ENCODE measurements around the gene RPP14. TPM values are rescaled to one million over a fixed set of nuclear protein-coding genes. Genes with fewer than 3 reads are reported as not detected.
"Not testable (repeated sequence)": the region's sequence is repeated elsewhere in the genome, so short reads cannot be mapped to it uniquely, and the experiment has no call there.

RPP14 gene
- total RNA-seq, 3 donors from 2014 or later: 18.9 to 24.7 (median 22.3) TPM

- TF ChIP-seq CTCF (IDR thresholded peaks at IDR 0.05): no peak
- Histone ChIP-seq H3K4me3 (no peak overlapping the region), H3K36me3 (ENCODE audit: low read depth) (no peaks in the 10 kb centered on the region), H3K4me1 (ENCODE audit: low read depth) (no peaks in the 10 kb centered on the region), H3K9me3 (no peaks in the 10 kb centered on the region)
- ATAC-seq: no peak
- intact Hi-C loops (cut with DNase I, micrococcal nuclease): no loop called here
- no peak for DNase-seq
These were observed 43.9 kb upstream of the RPP14 start for GRCh38 chr3:58261954-58262666.

- Histone ChIP-seq H3K4me1 (ENCODE audit: low read depth) (no peaks in the 10 kb centered on the region), H3K4me3 (no peak overlapping the region), H3K36me3 (ENCODE audit: low read depth) (no peaks in the 10 kb centered on the region), H3K9me3 (no peaks in the 10 kb centered on the region)
- no peak for TF ChIP-seq CTCF (IDR thresholded peaks at IDR 0.05)
- intact Hi-C loops (cut with DNase I, micrococcal nuclease): no loop called here
- DNase-seq (no peak), ATAC-seq (no peak)
These were observed 39.5 kb upstream of the RPP14 start for GRCh38 chr3:58266577-58266976.

GRCh38 chr3:58267543-58267942 is 38.5 kb upstream of the RPP14 start:
- ATAC-seq; H3K4me1 ChIP-seq (ENCODE audit: low read depth); H3K9me3 ChIP-seq; H3K36me3 ChIP-seq (ENCODE audit: low read depth); DNase-seq; H3K4me3 ChIP-seq; intact Hi-C loops (cut with DNase I, micrococcal nuclease): not testable (repeated sequence)

GRCh38 chr3:58269356-58269755 is 36.7 kb upstream of the RPP14 start:
- Histone ChIP-seq H3K4me1 (ENCODE audit: low read depth) (peaks cover 8% of the 10 kb centered on the region), H3K4me3 (no peak overlapping the region), H3K9me3 (no peaks in the 10 kb centered on the region), H3K36me3 (ENCODE audit: low read depth) (no peaks in the 10 kb centered on the region)
- intact Hi-C loops (cut with DNase I, micrococcal nuclease): no loop called here
- no peak for ATAC-seq
- TF ChIP-seq CTCF (IDR thresholded peaks at IDR 0.05): no peak
- no peak for DNase-seq

- no peak for TF ChIP-seq CTCF (IDR thresholded peaks at IDR 0.05)
- Histone ChIP-seq H3K4me1 (ENCODE audit: low read depth) (peaks cover 8% of the 10 kb centered on the region), H3K4me3 (no peak overlapping the region), H3K9me3 (no peaks in the 10 kb centered on the region), H3K36me3 (ENCODE audit: low read depth) (no peaks in the 10 kb centered on the region)
- intact Hi-C loops (cut with DNase I, micrococcal nuclease): no loop called here
- no peak for ATAC-seq
- DNase-seq: no peak
These were observed 35.6 kb upstream of the RPP14 start for GRCh38 chr3:58270485-58270884.

- Histone ChIP-seq H3K4me3 (no peak overlapping the region), H3K9me3 (no peaks in the 10 kb centered on the region), H3K36me3 (ENCODE audit: low read depth) (no peaks in the 10 kb centered on the region), H3K4me1 (ENCODE audit: low read depth) (peaks cover 8% of the 10 kb centered on the region)
- ATAC-seq (peak; percentile 97), DNase-seq (no peak)
- intact Hi-C loops (cut with DNase I, micrococcal nuclease): no loop called here
- no peak for TF ChIP-seq CTCF (IDR thresholded peaks at IDR 0.05)
These were observed 34.0 kb upstream of the RPP14 start for GRCh38 chr3:58271901-58272501.
